H9 (cell line): ENCODE data around the gene SVIP. TPM values are rescaled to one million over a fixed set of nuclear protein-coding genes. Genes with fewer than 3 reads are reported as not detected.

Source experiments
- DNase-seq: peaks from one replicate; pipeline ENCODE4 v3.0.0-alpha.2; 2017
- H2AFZ ChIP-seq: one replicate; pipeline ENCODE4 v1.6.1; 2013; ENCODE audit warnings: mild to moderate bottlenecking, low read length, control low read depth, moderate library complexity
- H2AK5ac ChIP-seq: 2 replicates; pipeline ENCODE4 v1.6.1; 2013; ENCODE audit warnings: low read length, control low read depth, mixed read lengths; ENCODE audit not compliant: insufficient read length
- H2BK120ac ChIP-seq: one replicate; pipeline ENCODE4 v1.6.1; 2013; ENCODE audit warnings: low read depth, mild to moderate bottlenecking, low read length, control low read depth, inconsistent platforms; ENCODE audit not compliant: poor library complexity, severe bottlenecking
- H2BK12ac ChIP-seq: 2 replicates; pipeline ENCODE4 v1.6.1; 2013; ENCODE audit warnings: low read length, control low read depth, mixed read lengths, low read depth; ENCODE audit not compliant: insufficient read length
- H2BK15ac ChIP-seq: 2 replicates; pipeline ENCODE4 v1.6.1; 2013; ENCODE audit warnings: low read depth, low read length, control low read depth
- H2BK20ac ChIP-seq: one replicate; pipeline ENCODE4 v1.6.1; 2013; ENCODE audit warnings: low read depth, mild to moderate bottlenecking, low read length, control low read depth, inconsistent platforms; ENCODE audit not compliant: poor library complexity, severe bottlenecking
- H2BK5ac ChIP-seq: 2 replicates; pipeline ENCODE4 v1.6.1; 2013; ENCODE audit warnings: low read length, control low read depth, mixed read lengths; ENCODE audit not compliant: insufficient read length
- H3K14ac ChIP-seq: 2 replicates; pipeline ENCODE4 v1.6.1; 2013; ENCODE audit warnings: low read length, control low read depth; ENCODE audit not compliant: insufficient read depth
- H3K18ac ChIP-seq: 2 replicates; pipeline ENCODE4 v1.6.1; 2013; ENCODE audit warnings: low read depth, mild to moderate bottlenecking, mixed read lengths, low read length, control low read depth; ENCODE audit not compliant: insufficient read length
- H3K23ac ChIP-seq: 2 replicates; pipeline ENCODE4 v1.6.1; 2013; ENCODE audit warnings: low read length, control low read depth, mixed read lengths, low read depth; ENCODE audit not compliant: insufficient read length
- H3K23me2 ChIP-seq: 2 replicates; pipeline ENCODE4 v1.6.1; 2013; ENCODE audit warnings: low read depth, mild to moderate bottlenecking, mixed read lengths, low read length, control low read depth; ENCODE audit not compliant: insufficient read length, poor library complexity, severe bottlenecking
- H3K27ac ChIP-seq: 2 replicates; pipeline ENCODE4 v1.5.1; 2013; ENCODE audit warnings: low read length, control low read depth, mixed read lengths, low read depth; ENCODE audit not compliant: insufficient read length
- H3K27me3 ChIP-seq: 2 replicates; pipeline ENCODE4 v1.6.1; 2013; ENCODE audit warnings: low read length, control low read depth, inconsistent platforms; ENCODE audit not compliant: insufficient read depth
- H3K4ac ChIP-seq: 2 replicates; pipeline ENCODE4 v1.6.1; 2013; ENCODE audit warnings: low read depth, mild to moderate bottlenecking, control low read depth, inconsistent platforms, low read length, moderate library complexity
- H3K4me1 ChIP-seq: 2 replicates; pipeline ENCODE4 v1.6.1; 2013; ENCODE audit warnings: low read length, control low read depth, inconsistent platforms; ENCODE audit not compliant: insufficient read depth
- H3K4me2 ChIP-seq: 2 replicates; pipeline ENCODE4 v1.6.1; 2013; ENCODE audit warnings: low read length, control low read depth, mixed read lengths; ENCODE audit not compliant: insufficient read length, insufficient read depth
- H3K56ac ChIP-seq: 2 replicates; pipeline ENCODE4 v1.6.1; 2013; ENCODE audit warnings: low read depth, mild to moderate bottlenecking, mixed read lengths, low read length, control low read depth; ENCODE audit not compliant: insufficient read length
- H3K79me1 ChIP-seq: 2 replicates; pipeline ENCODE4 v1.6.1; 2013; ENCODE audit warnings: low read depth, mild to moderate bottlenecking, moderate library complexity, low read length, control low read depth, inconsistent platforms; ENCODE audit not compliant: insufficient read depth, poor library complexity, severe bottlenecking
- H3K79me2 ChIP-seq: 2 replicates; pipeline ENCODE4 v1.6.1; 2013; ENCODE audit warnings: low read length, control low read depth, inconsistent platforms; ENCODE audit not compliant: insufficient read depth
- H3K9ac ChIP-seq: 2 replicates; pipeline ENCODE4 v1.6.1; 2013; ENCODE audit warnings: low read length, control low read depth, mixed read lengths; ENCODE audit not compliant: insufficient read length; ENCODE audit errors: extremely low read depth
- H3K9me3 ChIP-seq: one replicate; pipeline ENCODE4 v1.6.1; 2013; ENCODE audit warnings: low read depth, low read length, inconsistent platforms; ENCODE audit not compliant: control insufficient read depth
- H3T11ph ChIP-seq: one replicate; pipeline ENCODE4 v1.6.1; 2013; ENCODE audit warnings: mild to moderate bottlenecking, low read length, control low read depth, inconsistent platforms
- H4K20me1 ChIP-seq: one replicate; pipeline ENCODE4 v1.6.1; 2013; ENCODE audit not compliant: control insufficient read depth, insufficient read length, insufficient read depth
- H4K5ac ChIP-seq: 2 replicates; pipeline ENCODE4 v1.6.1; 2013; ENCODE audit warnings: low read depth, mild to moderate bottlenecking, mixed read lengths, low read length, control low read depth; ENCODE audit not compliant: insufficient read length
- H4K8ac ChIP-seq: replicated peaks from 2 replicates; pipeline ENCODE4 v1.6.1; 2013; ENCODE audit warnings: low read length, control low read depth, mixed read lengths, low read depth; ENCODE audit not compliant: insufficient read length
- H4K91ac ChIP-seq: 2 replicates; pipeline ENCODE4 v1.6.1; 2013; ENCODE audit warnings: low read depth, mild to moderate bottlenecking, moderate library complexity, mixed read lengths, low read length, control low read depth; ENCODE audit not compliant: insufficient read length
- H3K27ac Mint-ChIP-seq, 3 experiments: 2 replicates in 2 of 3; 3 replicates in 1 of 3; pipeline ENCODE4 v1.8.0; 2020 to 2021; ENCODE audit warnings: mixed read lengths in 3 of 3, mild to moderate bottlenecking in 1 of 3, moderate library complexity in 1 of 3
- H3K27me3 Mint-ChIP-seq: 2 replicates; pipeline ENCODE4 v1.8.0; 2021; ENCODE audit warnings: low read depth, mild to moderate bottlenecking, moderate library complexity, mixed read lengths
- H3K36me3 Mint-ChIP-seq, 3 experiments: 2 replicates in 2 of 3; 3 replicates in 1 of 3; pipeline ENCODE4 v1.8.0; 2020 to 2021; ENCODE audit warnings: low read depth in 3 of 3, mixed read lengths in 3 of 3; ENCODE audit not compliant: insufficient read depth in 1 of 3
- H3K4me1 Mint-ChIP-seq, 2 experiments: 2 replicates each; pipeline ENCODE4 v1.8.0; 2020; ENCODE audit warnings: mixed read lengths in 2 of 2
- H3K4me3 Mint-ChIP-seq, 2 experiments: 2 replicates in 1 of 2; 3 replicates in 1 of 2; pipeline ENCODE4 v1.8.0; 2020 to 2021; ENCODE audit warnings: mild to moderate bottlenecking in 2 of 2, mixed read lengths in 2 of 2, moderate library complexity in 1 of 2
- H3K9me3 Mint-ChIP-seq, 2 experiments: 2 replicates in 1 of 2; 3 replicates in 1 of 2; pipeline ENCODE4 v1.8.0; 2020; ENCODE audit warnings: mild to moderate bottlenecking in 2 of 2, mixed read lengths in 2 of 2, moderate library complexity in 1 of 2
- CTCF ChIP-seq: fragments of 200-600 bp; sonication (generic); conservative IDR thresholded peaks from 3 replicates; pipeline ENCODE4 v1.8.0; 2021; ENCODE audit warnings: antibody characterized with exemption, mild to moderate bottlenecking
- WGBS: extraction: QIAGEN DNeasy Blood & Tissue Kit; methylation state at CpG from one replicate; pipeline ENCODE4 v1.1.7; 2013; ENCODE audit warnings: missing lambda C conversion rate, low lambda C conversion rate, mixed read lengths; ENCODE audit not compliant: insufficient read length; ENCODE audit errors: extremely low coverage; 5-methylcytosine and 5-hydroxymethylcytosine counted together
- total RNA-seq: library from RNA; stranded (reverse); gene quantifications from 2 replicates; pipeline ENCODE4 v1.2.1, GENCODE V29; 2021

The SVIP gene
- total RNA-seq, 1 experiment from 2014 or later: 10.4 TPM

GRCh38 chr11:22859756-22860155, 30.2 kb upstream of the SVIP start:
- H3K9me3 Mint-ChIP-seq: peaks cover under 1% of the 10 kb centered on the region in 2 experiments; a peak in 1 of 5 replicates
- Histone ChIP-seq H3K18ac (no peak overlapping the region), H3K14ac (no peak overlapping the region), H3K4me1 (no peaks in the 10 kb centered on the region; the same call in 1 of the 2 replicates), H4K5ac (no peak overlapping the region), H3K27me3 (no peaks in the 10 kb centered on the region), H4K8ac (no peak overlapping the region), H3K56ac (no peak overlapping the region), H2BK15ac (no peak overlapping the region), H3K4me2 (no peak overlapping the region), H4K20me1 (no peaks in the 10 kb centered on the region), H2AK5ac (no peak overlapping the region), H2AFZ (no peak overlapping the region), H2BK12ac (no peak overlapping the region), H3K9me3 (no peaks in the 10 kb centered on the region), H2BK5ac (no peak overlapping the region), H3T11ph (no peak overlapping the region), H3K79me1 (no peaks in the 10 kb centered on the region), H3K9ac (no peak overlapping the region), H3K4ac (no peak overlapping the region), H2BK20ac (no peak overlapping the region), H4K91ac (no peak overlapping the region), H3K23me2 (no peaks in the 10 kb centered on the region), H3K23ac (no peak overlapping the region), H3K79me2 (no peaks in the 10 kb centered on the region), H3K27ac (no peak overlapping the region), H2BK120ac (no peak overlapping the region)
- H3K27me3 Mint-ChIP-seq: no peaks in the 10 kb centered on the region; the same call in 1 of the 2 replicates
- no CpG with 5 or more reads among the region's 6 CpGs for WGBS
- peaks cover 4 to 7% of the 10 kb centered on the region in 2 experiments for H3K4me1 Mint-ChIP-seq
- no peak overlapping the region for H3K4me3 Mint-ChIP-seq
- DNase-seq: no peak
- no peak overlapping the region for H3K27ac Mint-ChIP-seq
- no peak for TF ChIP-seq CTCF
- H3K36me3 Mint-ChIP-seq: peaks cover 0 to 6% (median 0%) of the 10 kb centered on the region in 3 experiments; a peak in 2 of 7 replicates
